PC-3 (cell line): Measurements from ENCODE around the gene SNTG2.

ENCODE experiments used
- CTCF ChIP-seq: fragments of 300-600 bp; sonication (generic); conservative IDR thresholded peaks from 2 replicates; pipeline ENCODE4 v1.5.1; 2017; ENCODE audit warnings: antibody characterized with exemption, low read depth, mild to moderate bottlenecking, low read length
- EZH2 ChIP-seq: fragments of 300-600 bp; sonication (generic); IDR thresholded peaks from one replicate; pipeline ENCODE4 v1.6.1; 2017; ENCODE audit warnings: antibody characterized with exemption, mild to moderate bottlenecking, low read length; ENCODE audit not compliant: unreplicated experiment
- EZH2phosphoT487 ChIP-seq: fragments of 300-600 bp; sonication (generic); IDR thresholded peaks from 2 replicates; pipeline ENCODE4 v1.6.1; 2018; ENCODE audit warnings: mild to moderate bottlenecking, antibody characterized with exemption, low read length, borderline replicate concordance

GRCh38 chr2:1234731-1235308 lies 284.2 kb downstream of the SNTG2 start:
- no peak for TF ChIP-seq CTCF
- TF ChIP-seq EZH2: no peak
- TF ChIP-seq EZH2phosphoT487: no peak
